HepG2 (cell line): ENCODE results near the gene BBS12. TPM values are rescaled to one million over a fixed set of nuclear protein-coding genes. Genes with fewer than 3 reads are reported as not detected.

Experiments
- ATAC-seq: fragments of 200-7000 bp; cut with Tn5 transposase; 3 replicates; pipeline ENCODE4 v1.9.1; 2020; ENCODE audit warnings: mild to moderate bottlenecking, moderate library complexity
- BruUV-seq: library from RNA; stranded (reverse); fragments of 400-500 nt; replicated peaks from 2 replicates; lab custom pipeline; 2021; lab: Mats Ljungman, UMichigan
- CTCF ChIA-PET: fragments of 300-600 bp; formaldehyde crosslinking; extraction: SDS; loops from one replicate; lab custom pipeline; 2021; ENCODE audit warnings: low total read pairs, inconsistent platforms, low intra/inter-chr PET ratio; lab: Yijun Ruan, JAX
- POLR2A ChIA-PET: fragments of 350-600 bp; sonication (Branson Sonifier 250); formaldehyde crosslinking; loops from one replicate; lab custom pipeline; 2020; ENCODE audit warnings: antibody characterized with exemption, inconsistent platforms; lab: Yijun Ruan, JAX
- DNase-seq: peaks from one replicate; pipeline ENCODE4 v3.0.0-alpha.2; 2015; ENCODE audit warnings: low spot score
- FAIRE-seq: peaks from 3 replicates; lab custom pipeline; 2011; peaks lifted over from hg19 to GRCh38; lab: Jason Lieb, UNC
- H2AFZ ChIP-seq: one replicate; pipeline ENCODE4 v1.6.1; 2011; ENCODE audit warnings: low read length, inconsistent platforms
- H3K27ac ChIP-seq: fragments of 300-600 bp; 3 replicates; pipeline ENCODE4 v1.8.0; 2011; ENCODE audit warnings: mixed run types, mild to moderate bottlenecking, mixed read lengths, low read length, inconsistent platforms; ENCODE audit not compliant: insufficient read depth; ENCODE audit errors: extremely low read length
- H3K27me3 ChIP-seq, 2 experiments: fragments of 200-600 bp in 1 of 2; 2 replicates in 1 of 2; 3 replicates in 1 of 2; pipeline versions ENCODE4 v1.6.0 to v1.8.0; 2011; ENCODE audit warnings: low read length in 2 of 2, mild to moderate bottlenecking in 2 of 2, moderate library complexity in 2 of 2, inconsistent platforms in 1 of 2; ENCODE audit not compliant: insufficient read depth in 2 of 2, control insufficient read depth in 1 of 2
- H3K36me3 ChIP-seq, 2 experiments: fragments of 200-600 bp in 1 of 2; replicated peaks in 1 of 2; 2 replicates in 1 of 2; 3 replicates in 1 of 2; pipeline versions ENCODE4 v1.5.1 to v1.8.0; 2011; ENCODE audit warnings: low read length in 2 of 2, inconsistent platforms in 1 of 2; ENCODE audit not compliant: insufficient read depth in 2 of 2, control insufficient read depth in 1 of 2
- H3K4me1 ChIP-seq: 2 replicates; pipeline ENCODE4 v1.5.1; 2012; ENCODE audit warnings: low read length, inconsistent platforms; ENCODE audit not compliant: insufficient read depth
- H3K4me2 ChIP-seq: 2 replicates; pipeline ENCODE4 v1.6.0; 2011; ENCODE audit warnings: low read depth, low read length, inconsistent platforms
- H3K4me3 ChIP-seq, 3 experiments: fragments of 200-600 bp in 1 of 3; sonication (generic), shearing (Covaris generic) in 1 of 3; replicated peaks in 1 of 3; 2 replicates each; pipeline ENCODE4 v1.5.1; 2011 to 2016; ENCODE audit warnings: low read length in 3 of 3, inconsistent platforms in 2 of 3, low read depth in 2 of 3, mild to moderate bottlenecking in 2 of 3, control low read depth in 1 of 3, mixed read lengths in 1 of 3; ENCODE audit not compliant: insufficient read depth in 1 of 3
- H3K79me2 ChIP-seq: one replicate; pipeline ENCODE4 v1.6.1; 2011; ENCODE audit warnings: low read length, inconsistent platforms; ENCODE audit not compliant: insufficient read depth
- H3K9ac ChIP-seq: 2 replicates; pipeline ENCODE4 v1.6.0; 2011; ENCODE audit warnings: mild to moderate bottlenecking, low read depth, low read length, inconsistent platforms; ENCODE audit not compliant: insufficient read depth
- H3K9me3 ChIP-seq: 2 replicates; pipeline ENCODE4 v1.5.1; 2012; ENCODE audit warnings: mild to moderate bottlenecking, low read length
- H4K20me1 ChIP-seq: 2 replicates; pipeline ENCODE4 v1.6.0; 2011; ENCODE audit warnings: inconsistent platforms, mild to moderate bottlenecking, low read length, moderate library complexity; ENCODE audit not compliant: insufficient read depth
- FOXA1 ChIP-seq, 2 experiments: fragments of 450-650 bp in 1 of 2; sonication (generic) in 1 of 2; formaldehyde crosslinking in 1 of 2; IDR thresholded peaks; 2 replicates each; pipeline versions ENCODE4 v1.4.0 to v1.6.1; 2016 to 2020; ENCODE audit warnings: missing genetic modification reagents in 1 of 2
- FOXA3 ChIP-seq: IDR thresholded peaks from 2 replicates; pipeline ENCODE4 v1.6.1; 2016; ENCODE audit warnings: missing genetic modification reagents, missing compliant biosample characterization
- IRF2 ChIP-seq: IDR thresholded peaks from 2 replicates; pipeline ENCODE4 v1.6.1; 2018; ENCODE audit warnings: missing genetic modification reagents, missing compliant biosample characterization
- MTF2 ChIP-seq: sonication (generic); formaldehyde crosslinking; IDR thresholded peaks from 2 replicates; pipeline ENCODE4 v1.5.0; 2020; ENCODE audit warnings: missing genetic modification reagents, borderline replicate concordance
- SAP130 ChIP-seq: IDR thresholded peaks from 2 replicates; pipeline ENCODE4 v1.6.1; 2016; ENCODE audit warnings: low read depth
- SOX13 ChIP-seq, 3 experiments: fragments of 450-650 bp in 1 of 3; sonication (generic) in 1 of 3; formaldehyde crosslinking in 1 of 3; IDR thresholded peaks in 2 of 3; conservative IDR thresholded peaks in 1 of 3; 2 replicates each; pipeline versions ENCODE4 v1.5.0 to v1.6.1; 2016 to 2020; ENCODE audit warnings: antibody characterized with exemption in 1 of 3, mild to moderate bottlenecking in 1 of 3, missing compliant biosample characterization in 1 of 3, missing genetic modification reagents in 1 of 3, moderate library complexity in 1 of 3
- TEAD3 ChIP-seq: optimal IDR thresholded peaks from 2 replicates; pipeline ENCODE3; 2016; ENCODE audit warnings: borderline replicate concordance
- ZNF10 ChIP-seq: sonication (generic); formaldehyde crosslinking; IDR thresholded peaks from 2 replicates; pipeline ENCODE4 v1.4.0; 2020; ENCODE audit warnings: mild to moderate bottlenecking, low read depth, missing genetic modification reagents, borderline replicate concordance
- ZNF512 ChIP-seq: sonication (generic); formaldehyde crosslinking; IDR thresholded peaks from 2 replicates; pipeline ENCODE4 v1.4.0; 2020; ENCODE audit warnings: mild to moderate bottlenecking, missing genetic modification reagents
- ZNF530 ChIP-seq: sonication (generic); formaldehyde crosslinking; IDR thresholded peaks from 2 replicates; pipeline ENCODE4 v1.5.0; 2020; ENCODE audit warnings: low read depth, mild to moderate bottlenecking, missing genetic modification reagents
- ZNF609 ChIP-seq: sonication (generic); formaldehyde crosslinking; IDR thresholded peaks from 2 replicates; pipeline ENCODE4 v1.4.0; 2020; ENCODE audit warnings: mild to moderate bottlenecking, missing genetic modification reagents, borderline replicate concordance
- WGBS: methylation state at CpG from one replicate; pipeline ENCODE4 v1.1.6; 2017; ENCODE audit warnings: low lambda C conversion rate; 5-methylcytosine and 5-hydroxymethylcytosine counted together
- in situ Hi-C: cut with HindIII; loops from 2 replicates; pipeline ENCODE4 v1.10.0; 2017; ENCODE audit warnings: low pct_unique_long_range_greater_than_20kb; ENCODE audit not compliant: extremely low pct_ligation_motif_present
- intact Hi-C: fragments of 100-400 bp; cut with micrococcal nuclease; formaldehyde crosslinking; loops from one replicate; pipeline ENCODE4 v1.10.0; 2022; ENCODE audit not compliant: unreplicated experiment
- polyA plus RNA-seq, 8 experiments: library from polyadenylated mRNA; depleted of rRNA in 3 of 8; stranded (reverse) in 7 of 8; unstranded in 1 of 8; fragments of >200 nt; fragmentation: Illumina TruSeq in 4 of 8; extraction: Trizol in 4 of 8; gene quantifications; 2 replicates each; pipeline versions ENCODE4 v1.2.1 to v1.2.3, GENCODE V29; 2011 to 2016; ENCODE audit warnings: low read depth in 4 of 8, missing spikeins in 1 of 8, mixed read lengths in 1 of 8; ENCODE audit not compliant: insufficient read depth in 1 of 8
- total RNA-seq, 5 experiments: library from RNA; depleted of rRNA; stranded (reverse); fragments of >200 nt; fragmentation: Illumina TruSeq; extraction: Trizol; gene quantifications; 2 replicates each; pipeline ENCODE4 v1.2.3, GENCODE V29; 2016; ENCODE audit warnings: low read depth in 1 of 5
- TF ChIP-seq, protein P1 (sequence below): sonication (generic); formaldehyde crosslinking; IDR thresholded peaks from 2 replicates; pipeline ENCODE4 v1.8.0; 2022; ENCODE audit warnings: mild to moderate bottlenecking, missing genetic modification reagents, borderline replicate concordance

Gene BBS12
- total and polyA plus RNA-seq, 2 of the 13 experiments (the other 11 are each of a cell fraction or from before 2014, with no cell fraction given), result 0.32 to 1.7 TPM

GRCh38 chr4:122781486-122781885 lies 49.0 kb downstream of the BBS12 start (continued):
- no peak for TF ChIP-seq ZNF512 (CRISPR knock-in tag)
- TF ChIP-seq, all 625 proteins: peak for 0

DNA sequence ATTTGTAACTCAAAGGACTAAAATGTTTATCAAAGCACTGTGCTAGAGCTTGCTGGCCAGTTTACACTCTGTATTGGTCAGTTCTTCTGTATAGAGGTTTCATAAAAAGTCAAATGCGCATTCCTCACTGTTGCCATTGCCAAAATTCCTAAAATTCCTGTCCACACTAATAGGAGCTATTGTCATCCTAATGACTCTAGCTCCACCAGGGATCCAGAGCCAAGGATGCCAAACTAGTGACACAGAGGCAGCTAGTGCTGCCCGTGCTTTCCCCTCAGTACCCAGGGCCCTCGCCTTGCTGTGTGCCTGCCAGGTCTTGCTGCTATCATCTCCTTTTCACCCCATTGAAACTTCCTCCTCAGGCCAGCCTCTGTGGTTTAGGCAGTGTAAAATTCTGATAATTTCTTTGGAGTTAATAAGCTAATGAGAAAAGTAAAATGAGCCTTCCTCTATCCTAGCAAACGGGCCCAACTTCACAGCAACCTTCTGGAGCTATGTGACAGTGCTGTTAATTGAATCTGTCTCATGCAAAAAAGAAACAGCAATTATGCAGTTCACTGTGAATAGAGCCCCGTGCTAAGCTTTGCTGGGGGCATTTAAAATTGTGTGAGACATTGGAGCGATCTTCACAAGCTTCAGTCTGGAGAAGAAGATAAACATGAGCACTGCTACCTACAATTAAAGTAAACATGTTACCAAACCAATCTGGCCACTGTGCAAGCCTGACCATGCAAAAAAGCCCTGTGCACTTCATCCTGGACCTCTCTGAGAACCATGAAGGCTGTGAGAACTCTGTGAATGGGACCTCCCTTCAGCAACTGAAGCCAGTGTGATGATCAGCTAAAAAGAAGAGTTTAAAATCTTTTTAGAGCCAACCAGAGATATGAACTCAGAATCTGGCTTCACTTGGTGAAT lies 51.1 kb downstream of the BBS12 start:
- WGBS, result 0% methylated on average over 6 of the region's 6 CpGs
- Histone ChIP-seq H3K9ac (no peak overlapping the region), H2AFZ (no peak overlapping the region), H3K9me3 (no peaks in the 10 kb centered on the region), H3K36me3 (no peaks in the 10 kb centered on the region), H3K4me2 (peak overlapping the region; percentile 64), H3K27me3 (no peaks in the 10 kb centered on the region), H3K79me2 (no peaks in the 10 kb centered on the region), H3K4me1 (peaks cover 15% of the 10 kb centered on the region), H3K27ac (no peak overlapping the region), H3K4me3 (peak overlapping the region in 1 of 3 experiments; percentile 39; a peak in 1 of 6 replicates), H4K20me1 (no peaks in the 10 kb centered on the region)
- ChIA-PET POLR2A (no interaction called here), CTCF (no interaction called here)
- FAIRE-seq, result no peak
- intact Hi-C loops (no loop called here), in situ Hi-C loops (no loop called here)
- DNase-seq, result peak; percentile 37
- BruUV-seq, result no TSS peak
- peak; percentile 95 for ATAC-seq
- TF ChIP-seq ZNF609 (CRISPR knock-in tag), result no peak
- no peak for TF ChIP-seq ZNF530 (CRISPR knock-in tag)
- no peak for TF ChIP-seq SAP130
- TF ChIP-seq, protein P1, sequence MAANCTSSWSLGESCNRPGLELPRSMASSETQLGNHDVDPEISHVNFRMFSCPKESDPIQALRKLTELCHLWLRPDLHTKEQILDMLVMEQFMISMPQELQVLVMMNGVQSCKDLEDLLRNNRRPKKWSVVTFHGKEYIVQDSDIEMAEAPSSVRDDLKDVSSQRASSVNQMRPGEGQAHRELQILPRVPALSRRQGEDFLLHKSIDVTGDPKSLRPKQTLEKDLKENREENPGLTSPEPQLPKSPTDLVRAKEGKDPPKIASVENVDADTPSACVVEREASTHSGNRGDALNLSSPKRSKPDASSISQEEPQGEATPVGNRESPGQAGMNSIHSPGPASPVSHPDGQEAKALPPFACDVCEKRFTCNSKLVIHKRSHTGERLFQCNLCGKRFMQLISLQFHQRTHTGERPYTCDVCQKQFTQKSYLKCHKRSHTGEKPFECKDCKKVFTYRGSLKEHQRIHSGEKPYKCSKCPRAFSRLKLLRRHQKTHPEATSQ, result no peak
- no peak for TF ChIP-seq IRF2
- TF ChIP-seq SOX13 (IDR thresholded peaks at IDR 0.05), result no peak
- TF ChIP-seq SOX13 (CRISPR knock-in tag; conservative IDR thresholded peaks at IDR 0.05 in 1 of 2, IDR thresholded peaks at IDR 0.05 in 1 of 2), result 0 out of 4 replicates have a peak, but pooled peaks of 1 of the 2 experiments have one; percentile 21
- no peak for TF ChIP-seq FOXA1 (IDR thresholded peaks at IDR 0.05)
- TF ChIP-seq FOXA1 (CRISPR knock-in tag; IDR thresholded peaks at IDR 0.05), result 0 out of 2 replicates have a peak, but pooled peaks have one; percentile 15
- peak; percentile 32; the same call in 1 of the 2 replicates for TF ChIP-seq FOXA3 (CRISPR knock-in tag)
- peak; percentile 57 for TF ChIP-seq TEAD3
- no peak for TF ChIP-seq ZNF10
- TF ChIP-seq MTF2, result no peak
